HG02943 (cell line): ENCODE measurements around the gene TRPC5OS.

Source experiments
- ATAC-seq: cut with Tn5 transposase; IDR thresholded peaks from one replicate; pipeline ENCODE4 v1.9.1; 2021; ENCODE audit warnings: mild to moderate bottlenecking, low read depth, moderate library complexity; ENCODE audit not compliant: unreplicated experiment

Gene TRPC5OS

GRCh38 chrX:111892375-111892774 lies 16.4 kb downstream of the TRPC5OS start:
- no peak for ATAC-seq

DNA sequence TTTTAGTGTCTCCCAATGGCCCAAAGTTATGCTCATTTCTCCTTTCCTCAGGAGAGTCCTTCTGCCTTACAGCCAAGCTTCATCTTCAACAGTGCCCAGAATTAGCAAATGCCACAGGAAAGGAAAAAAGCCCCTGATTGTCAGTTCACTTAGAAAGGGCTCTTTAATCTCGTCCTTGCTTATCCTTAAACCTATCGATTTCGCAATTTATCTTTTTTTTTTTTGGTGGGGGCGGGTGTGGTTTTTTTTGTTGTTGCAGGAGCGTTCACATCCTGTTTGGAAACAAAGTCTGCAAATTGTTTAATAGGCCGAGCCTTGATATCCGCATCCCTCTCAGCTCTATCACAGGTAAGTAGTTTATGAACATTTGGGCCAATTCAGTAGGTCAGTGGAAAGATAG lies 20.2 kb downstream of the TRPC5OS start:
- no peak for ATAC-seq

DNA sequence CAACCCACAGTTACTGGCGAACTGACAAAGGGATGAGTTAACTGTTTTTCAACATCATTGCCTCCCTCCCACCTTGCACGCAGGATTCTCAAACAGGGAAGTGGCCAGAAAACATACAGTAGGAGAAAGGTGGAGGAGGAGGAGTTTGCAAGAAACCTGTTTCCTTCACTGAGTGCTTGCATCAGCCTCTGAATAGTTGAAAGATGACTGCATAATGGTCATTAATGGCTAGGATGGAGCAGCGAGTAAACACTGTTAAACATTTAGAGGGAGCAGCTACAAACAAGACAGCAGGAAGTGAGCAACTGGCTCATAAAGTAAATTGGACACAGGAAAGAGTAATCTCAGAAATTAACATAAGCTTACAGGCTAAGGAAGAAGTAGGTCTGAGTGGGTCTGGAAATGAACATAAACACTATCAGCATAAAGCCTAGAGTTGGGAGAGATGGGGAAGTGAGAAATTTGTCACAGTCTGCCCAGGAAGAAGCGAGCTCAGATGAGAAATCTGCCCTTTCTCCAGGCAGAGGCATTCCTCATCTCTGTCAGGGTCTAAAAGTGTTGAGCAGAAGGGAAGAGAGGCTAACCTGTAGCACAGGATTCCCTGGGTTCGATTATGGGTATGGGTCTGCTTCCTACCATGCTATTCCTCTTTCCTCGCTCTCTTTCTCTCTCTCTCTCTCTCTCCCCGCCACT lies 38.6 kb downstream of the TRPC5OS start:
- no peak for ATAC-seq

GRCh38 chrX:111917591-111917990 lies 41.6 kb downstream of the TRPC5OS start:
- no peak for ATAC-seq

DNA sequence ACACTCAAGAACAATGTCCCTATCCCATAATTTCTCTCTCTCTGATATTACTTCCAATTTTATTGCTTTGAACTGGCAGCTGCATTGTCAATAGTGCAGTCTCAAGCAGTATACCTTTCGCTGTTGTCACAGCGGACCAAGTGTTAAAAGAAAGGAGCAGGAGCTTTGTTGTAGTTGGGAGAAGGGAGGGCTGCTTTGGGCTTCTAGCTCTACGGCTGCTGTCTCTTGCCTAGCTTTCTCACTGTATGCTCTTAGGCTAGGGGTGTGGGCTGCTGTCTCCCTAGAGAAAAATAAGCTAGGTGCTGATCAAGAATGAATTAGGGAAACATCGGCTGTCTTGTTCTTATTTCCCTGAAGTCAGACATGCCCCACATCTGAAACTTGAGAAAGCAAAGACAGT lies 52.5 kb downstream of the TRPC5OS start:
- no peak for ATAC-seq
